HG03135 (cell line): ENCODE data around the gene ELMO2.

Source experiments
- ATAC-seq: cut with Tn5 transposase; IDR thresholded peaks from one replicate; pipeline ENCODE4 v1.9.1; 2021; ENCODE audit warnings: mild to moderate bottlenecking, moderate library complexity; ENCODE audit not compliant: unreplicated experiment

Gene ELMO2

GRCh38 chr20:46353500-46354206 is 52.8 kb downstream of the ELMO2 start:
- ATAC-seq = no peak

- ATAC-seq = no peak
Measured at GRCh38 chr20:46352370-46352938, 54.0 kb downstream of the ELMO2 start.

GRCh38 chr20:46351357-46352058 is 54.9 kb downstream of the ELMO2 start:
- ATAC-seq = no peak

- no peak for ATAC-seq
Measured at GRCh38 chr20:46350986-46351267, 55.5 kb downstream of the ELMO2 start.

- no peak for ATAC-seq
Measured at GRCh38 chr20:46350201-46350985, 56.0 kb downstream of the ELMO2 start.

GRCh38 chr20:46349742-46350056 is 56.7 kb downstream of the ELMO2 start:
- no peak for ATAC-seq

- no peak for ATAC-seq
Measured at GRCh38 chr20:46349035-46349741, 57.2 kb downstream of the ELMO2 start.

- no peak for ATAC-seq
Measured at GRCh38 chr20:46347841-46348803, 58.3 kb downstream of the ELMO2 start.

GRCh38 chr20:46346770-46347169 is 59.6 kb downstream of the ELMO2 start:
- ATAC-seq = no peak

- ATAC-seq = no peak
Measured at GRCh38 chr20:46344488-46345162, 61.8 kb downstream of the ELMO2 start.

- ATAC-seq = no peak
Measured at GRCh38 chr20:46343975-46344357, 62.4 kb downstream of the ELMO2 start.

- ATAC-seq = no peak
Measured at GRCh38 chr20:46343348-46343974, 63.0 kb downstream of the ELMO2 start.

GRCh38 chr20:46342451-46343347 is 63.7 kb downstream of the ELMO2 start:
- ATAC-seq = no peak

GRCh38 chr20:46342010-46342378 is 64.4 kb downstream of the ELMO2 start:
- no peak for ATAC-seq

- no peak for ATAC-seq
Measured at GRCh38 chr20:46341074-46342009, 65.1 kb downstream of the ELMO2 start.

- ATAC-seq = no peak
Measured at GRCh38 chr20:46339037-46339436, 67.4 kb downstream of the ELMO2 start.

GRCh38 chr20:46336735-46337134 is 69.7 kb downstream of the ELMO2 start:
- no peak for ATAC-seq
